Renal cortical epithelial cell (primary cell): ENCODE data around the gene CPEB4. TPM values are rescaled to one million over a fixed set of nuclear protein-coding genes. Genes with fewer than 3 reads are reported as not detected.
A peak's percentile ranks its signal among the peaks of the same experiment; 100 is the strongest.

ENCODE experiments used
- DNase-seq: peaks from one replicate; pipeline ENCODE4 v3.0.0-alpha.2; 2011; ENCODE audit warnings: low read depth
- total RNA-seq: library from RNA; depleted of rRNA; stranded (reverse); fragments of >200 nt; gene quantifications from 2 replicates; pipeline ENCODE4 v1.2.3, GENCODE V29; 2014

The CPEB4 gene
- total RNA-seq, 1 donor from 2014 or later: 66.6 TPM

DNA sequence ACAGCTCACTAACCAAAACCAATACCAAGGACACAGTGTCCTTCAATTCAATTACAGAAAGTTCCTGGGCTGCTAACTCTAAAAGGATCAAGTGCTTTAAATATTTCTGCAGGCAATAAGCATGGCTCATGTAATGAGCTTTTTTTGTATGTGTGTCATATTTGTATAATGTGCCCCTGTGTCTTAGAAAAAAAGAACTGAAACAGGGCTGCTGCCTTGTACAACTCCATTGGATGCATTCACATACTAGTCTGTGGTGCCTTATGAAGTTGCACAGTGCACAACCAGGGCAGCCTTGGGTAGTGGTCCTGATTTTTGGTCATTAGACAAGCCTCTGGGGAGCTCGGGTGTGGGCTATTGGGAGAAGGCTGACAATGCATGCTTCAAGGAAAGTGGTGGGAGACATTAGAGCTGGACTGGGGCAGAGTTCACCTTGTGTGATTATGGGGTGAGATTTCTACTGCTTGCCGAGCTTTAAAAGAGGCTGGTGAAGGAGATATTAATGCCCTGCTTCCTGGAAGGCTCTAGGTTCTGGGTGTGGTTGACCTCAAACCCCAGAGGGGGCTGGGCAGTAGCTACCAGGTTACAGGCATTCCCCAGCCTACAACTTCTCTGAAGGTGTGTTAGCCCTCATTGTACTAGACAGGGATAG lies 3.6 kb upstream of the CPEB4 start:
- no peak for DNase-seq

GRCh38 chr5:173885054-173885443 lies 3.1 kb upstream of the CPEB4 start:
- DNase-seq: no peak

- no peak for DNase-seq
These were observed 2.6 kb upstream of the CPEB4 start for GRCh38 chr5:173885475-173886010.

DNA sequence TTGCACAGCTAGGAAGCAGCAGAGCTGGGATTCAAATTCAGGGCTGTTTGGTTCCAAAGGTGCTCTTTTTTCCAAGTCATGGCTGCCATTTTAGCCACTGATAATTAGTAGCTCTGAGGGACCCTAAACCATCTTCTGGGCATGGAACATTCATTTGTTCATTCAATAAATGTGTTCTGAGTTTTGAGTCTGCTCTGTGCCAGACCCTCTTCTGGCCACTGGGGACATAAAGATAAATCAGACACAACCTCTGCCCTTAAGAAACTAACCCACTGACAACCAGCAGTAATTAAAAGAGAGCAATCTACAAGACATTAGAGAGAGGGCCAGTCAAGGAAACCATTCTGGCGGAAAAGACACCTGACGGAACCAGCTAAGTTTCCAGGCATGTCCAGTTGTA lies 2.0 kb upstream of the CPEB4 start:
- DNase-seq: no peak

GRCh38 chr5:173888473-173889131 lies 453 bp downstream of the CPEB4 start:
- DNase-seq: no peak

GRCh38 chr5:173890195-173890991 lies 2.2 kb downstream of the CPEB4 start:
- no peak for DNase-seq

- no peak for DNase-seq
These were observed 3.4 kb downstream of the CPEB4 start for GRCh38 chr5:173891308-173892116.

- DNase-seq: no peak
These were observed 5.0 kb downstream of the CPEB4 start for GRCh38 chr5:173893192-173893561.

DNA sequence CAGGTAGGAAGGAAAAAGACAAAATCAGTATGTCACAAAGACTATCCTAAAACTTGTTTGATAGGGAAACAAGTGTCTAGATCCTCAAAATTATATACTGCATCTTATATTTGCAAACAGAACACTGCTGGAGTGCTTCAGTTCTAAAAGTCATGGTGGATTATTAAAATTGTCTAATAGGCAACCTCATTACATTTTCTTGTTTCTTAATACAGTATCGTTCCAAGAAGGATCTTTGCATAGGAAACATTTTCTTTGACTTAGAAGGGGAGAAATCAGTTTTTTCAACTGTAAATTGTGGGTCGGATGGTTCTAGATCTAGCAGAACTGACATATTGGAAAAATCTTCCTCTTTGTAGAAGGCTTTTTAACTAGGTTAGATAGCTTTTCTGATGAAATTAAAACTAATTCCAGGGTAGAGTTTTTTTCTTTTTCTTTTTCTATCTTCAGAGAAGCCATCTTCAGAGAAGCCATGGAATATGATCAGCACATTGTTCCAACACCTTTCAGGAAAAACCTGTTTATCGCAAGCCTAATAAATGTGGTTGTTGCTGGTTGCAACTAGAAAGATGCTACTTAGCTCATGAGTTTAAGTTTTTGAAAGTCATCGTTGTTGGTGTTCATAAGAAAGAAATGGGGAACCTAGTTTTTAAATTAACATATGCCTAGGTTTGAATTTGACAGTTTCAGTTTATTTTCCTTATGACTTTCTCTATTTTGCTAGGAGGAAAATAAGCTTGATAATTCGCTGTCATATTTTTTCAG lies 7.4 kb downstream of the CPEB4 start:
- DNase-seq: no peak

DNA sequence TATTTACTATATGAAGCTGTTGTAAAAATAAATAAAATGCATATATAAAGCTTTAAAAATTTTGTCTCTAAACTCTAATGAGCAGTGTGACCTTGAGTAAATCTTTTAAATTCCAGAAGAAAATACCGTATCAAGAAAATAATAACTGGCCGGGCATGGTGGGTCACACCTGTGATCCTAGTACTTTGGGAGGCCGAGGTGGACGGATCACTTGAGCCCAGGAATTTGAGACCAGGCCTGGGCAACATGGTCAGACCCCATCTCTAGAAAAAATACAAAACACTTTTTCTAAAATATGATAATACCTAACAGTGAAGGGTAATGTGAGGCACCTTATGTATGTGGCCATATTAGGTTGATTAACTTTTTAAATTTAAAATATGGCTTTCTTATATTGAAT lies 8.5 kb downstream of the CPEB4 start:
- no peak for DNase-seq

- DNase-seq: no peak
These were observed 13.6 kb downstream of the CPEB4 start for GRCh38 chr5:173901705-173902104.

DNA sequence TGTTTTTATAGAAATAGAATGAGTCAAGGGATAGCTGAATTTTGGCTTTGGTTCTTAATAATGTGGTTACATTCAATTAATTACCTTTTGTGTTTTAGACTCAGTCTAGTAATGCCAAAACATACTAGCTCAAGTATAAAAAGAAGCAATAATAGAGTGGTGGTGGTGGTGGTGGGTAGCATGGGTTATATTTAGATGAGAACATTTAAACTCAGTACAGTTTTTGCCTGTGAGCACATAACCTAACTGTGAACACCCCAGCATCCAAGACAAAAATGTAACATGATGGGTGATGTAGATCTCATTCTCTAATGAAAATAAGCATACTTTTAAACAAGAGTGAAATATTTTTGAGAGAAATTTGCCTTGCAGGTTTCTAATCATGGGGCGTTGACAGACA lies 14.2 kb downstream of the CPEB4 start:
- DNase-seq: no peak

DNA sequence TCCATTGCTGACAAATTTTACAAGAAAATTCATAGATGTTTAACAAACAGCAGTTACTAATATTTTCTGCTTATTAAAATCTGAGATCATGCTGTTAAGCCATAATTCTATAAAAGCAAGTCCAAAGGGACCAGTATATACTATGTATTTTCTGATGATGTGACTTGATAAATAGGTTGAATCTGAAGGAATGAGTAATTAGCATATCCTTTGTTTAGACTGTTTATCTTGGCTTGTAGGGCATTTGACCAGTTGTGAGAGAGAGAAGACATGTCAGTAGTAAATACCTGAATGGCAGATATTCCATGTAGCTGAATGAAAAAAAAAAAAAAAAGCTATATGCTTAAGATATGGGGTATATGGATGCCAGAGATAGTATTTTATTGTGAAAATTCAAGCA lies 14.6 kb downstream of the CPEB4 start:
- DNase-seq: no peak

GRCh38 chr5:173903396-173904140 lies 15.4 kb downstream of the CPEB4 start:
- DNase-seq: no peak

- DNase-seq: no peak
These were observed 16.0 kb downstream of the CPEB4 start for GRCh38 chr5:173904151-173904550.

DNA sequence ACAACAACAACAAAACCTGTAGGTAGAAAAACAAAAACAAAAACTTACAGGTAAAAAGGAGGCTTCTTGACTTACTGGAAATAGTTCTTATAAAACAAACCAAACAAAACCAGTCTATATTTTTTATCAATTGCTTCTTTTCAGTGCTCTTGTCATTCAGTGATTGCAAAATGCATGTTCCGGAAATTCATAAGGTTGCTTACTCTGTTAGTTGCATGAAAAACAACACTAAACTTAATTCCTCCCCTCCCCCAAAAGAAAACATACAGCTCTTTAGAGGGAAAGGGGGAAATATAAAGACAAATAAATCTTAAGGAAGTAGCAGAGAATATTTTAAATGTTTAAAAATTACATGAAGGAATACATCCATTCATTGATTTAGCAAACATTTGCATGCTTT lies 19.1 kb downstream of the CPEB4 start:
- DNase-seq: no peak

- DNase-seq: peak; percentile 81
These were observed 19.7 kb downstream of the CPEB4 start for GRCh38 chr5:173907686-173908371.

GRCh38 chr5:173909199-173909598 lies 21.1 kb downstream of the CPEB4 start:
- no peak for DNase-seq

DNA sequence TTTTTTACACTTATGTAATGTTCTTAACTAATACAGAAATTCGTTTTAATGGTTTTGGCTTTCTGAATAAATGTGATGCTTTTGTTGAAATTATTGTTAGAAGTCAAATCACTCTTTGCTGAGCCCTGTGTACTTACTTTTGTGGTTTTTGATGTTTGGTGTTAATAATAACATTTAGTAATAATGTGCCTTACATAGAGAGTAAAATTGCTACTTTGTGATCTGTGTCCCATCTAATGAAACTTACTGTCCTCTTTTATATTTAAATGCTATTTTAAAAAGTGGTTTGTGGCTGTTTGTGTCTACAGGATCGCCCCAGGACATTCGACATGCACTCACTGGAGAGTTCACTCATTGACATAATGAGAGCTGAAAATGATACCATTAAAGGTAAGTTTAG lies 22.1 kb downstream of the CPEB4 start:
- no peak for DNase-seq

- no peak for DNase-seq
These were observed 23.5 kb downstream of the CPEB4 start for GRCh38 chr5:173911623-173912022.
